Epidermal melanocyte (primary cell): ENCODE measurements around the gene WDR5B.
A peak's percentile ranks its signal among the peaks of the same experiment; 100 is the strongest.

Experiments
- DNase-seq: peaks from one replicate; pipeline ENCODE4 v3.0.0; 2011; ENCODE audit warnings: low spot score; ENCODE audit not compliant: insufficient read length

The WDR5B gene

GRCh38 chr3:122409446-122409845, 6.4 kb downstream of the WDR5B start:
- no peak for DNase-seq

- DNase-seq = no peak
Measured at GRCh38 chr3:122407946-122408345, 7.9 kb downstream of the WDR5B start.

- DNase-seq = no peak
Measured at GRCh38 chr3:122406198-122406597, 9.7 kb downstream of the WDR5B start.

- no peak for DNase-seq
Measured at GRCh38 chr3:122405015-122405414, 10.8 kb downstream of the WDR5B start.

GRCh38 chr3:122403489-122403888, 12.4 kb downstream of the WDR5B start:
- DNase-seq = no peak

GRCh38 chr3:122398920-122399319, 16.9 kb downstream of the WDR5B start:
- DNase-seq = no peak

- DNase-seq = no peak
Measured at GRCh38 chr3:122397201-122397600, 18.7 kb downstream of the WDR5B start.

- no peak for DNase-seq
Measured at GRCh38 chr3:122396511-122396910, 19.4 kb downstream of the WDR5B start.

- no peak for DNase-seq
Measured at GRCh38 chr3:122395582-122395981, 20.3 kb downstream of the WDR5B start.

- no peak for DNase-seq
Measured at GRCh38 chr3:122394173-122394572, 21.7 kb downstream of the WDR5B start.

GRCh38 chr3:122392868-122393844, 22.7 kb downstream of the WDR5B start:
- peak; percentile 38 for DNase-seq

- no peak for DNase-seq
Measured at GRCh38 chr3:122391681-122392446, 24.0 kb downstream of the WDR5B start.

GRCh38 chr3:122390665-122391064, 25.2 kb downstream of the WDR5B start:
- DNase-seq = no peak

- DNase-seq = no peak
Measured at GRCh38 chr3:122389892-122390291, 26.0 kb downstream of the WDR5B start.

- DNase-seq = no peak
Measured at GRCh38 chr3:122389197-122389596, 26.7 kb downstream of the WDR5B start.

- no peak for DNase-seq
Measured at GRCh38 chr3:122387709-122388108, 28.2 kb downstream of the WDR5B start.

- peak; percentile 72 for DNase-seq
Measured at GRCh38 chr3:122383771-122384697, 31.8 kb downstream of the WDR5B start, which contains the start of gene FAM162A. TSS of gene FAM162A (plus strand) at chr3:122384182. CDS start at chr3:122384266, 84 bp downstream.

GRCh38 chr3:122382888-122383666, 32.8 kb downstream of the WDR5B start, which contains the start of gene MIX23:
TSS of gene MIX23 (minus strand) at chr3:122383231. CDS start at chr3:122383224, 7 bp downstream.
- DNase-seq = peak; percentile 77

- no peak for DNase-seq
Measured at GRCh38 chr3:122377975-122378374, 37.9 kb downstream of the WDR5B start.

GRCh38 chr3:122374034-122374433, 41.8 kb downstream of the WDR5B start:
- no peak for DNase-seq
